HFFc6 (cell line): Measurements from ENCODE around the gene KEL. TPM values are rescaled to one million over a fixed set of nuclear protein-coding genes. Genes with fewer than 3 reads are reported as not detected.

ENCODE experiments used
- DNase-seq: peaks from one replicate; pipeline ENCODE4 v3.0.0-alpha.2; 2018
- H3K27ac Mint-ChIP-seq: 2 replicates; pipeline ENCODE4 v1.8.0; 2020; ENCODE audit warnings: mild to moderate bottlenecking, mixed read lengths
- H3K27me3 Mint-ChIP-seq: 2 replicates; pipeline ENCODE4 v1.8.0; 2021; ENCODE audit warnings: mild to moderate bottlenecking, moderate library complexity, mixed read lengths; ENCODE audit not compliant: insufficient read depth
- H3K36me3 Mint-ChIP-seq: 2 replicates; pipeline ENCODE4 v1.8.0; 2021; ENCODE audit warnings: low read depth, mixed read lengths
- H3K4me1 Mint-ChIP-seq: 2 replicates; pipeline ENCODE4 v1.8.0; 2020; ENCODE audit warnings: low read depth, mixed read lengths
- H3K4me3 Mint-ChIP-seq: 2 replicates; pipeline ENCODE4 v1.8.0; 2020; ENCODE audit warnings: mild to moderate bottlenecking, moderate library complexity, mixed read lengths
- H3K9me3 Mint-ChIP-seq: 2 replicates; pipeline ENCODE4 v1.8.0; 2020; ENCODE audit warnings: mild to moderate bottlenecking, mixed read lengths
- total RNA-seq, 6 experiments: library from RNA; stranded (reverse); fragmentation: NEBNext Ultra II Directional; extraction: Animal tissue kit (Norgen Biotek cat#: 25700); gene quantifications; 2 replicates in 1 of 6; 3 replicates in 5 of 6; pipeline ENCODE4 v1.2.3, GENCODE V29; 2021
- TF ChIP-seq, protein P1 (sequence below): fragments of 200-600 bp; sonication (generic); IDR thresholded peaks from 2 replicates; pipeline ENCODE4 v1.5.0; 2021; ENCODE audit warnings: antibody characterized with exemption, mild to moderate bottlenecking

KEL gene
- total RNA-seq, 6 experiments from 2014 or later = not detected

DNA sequence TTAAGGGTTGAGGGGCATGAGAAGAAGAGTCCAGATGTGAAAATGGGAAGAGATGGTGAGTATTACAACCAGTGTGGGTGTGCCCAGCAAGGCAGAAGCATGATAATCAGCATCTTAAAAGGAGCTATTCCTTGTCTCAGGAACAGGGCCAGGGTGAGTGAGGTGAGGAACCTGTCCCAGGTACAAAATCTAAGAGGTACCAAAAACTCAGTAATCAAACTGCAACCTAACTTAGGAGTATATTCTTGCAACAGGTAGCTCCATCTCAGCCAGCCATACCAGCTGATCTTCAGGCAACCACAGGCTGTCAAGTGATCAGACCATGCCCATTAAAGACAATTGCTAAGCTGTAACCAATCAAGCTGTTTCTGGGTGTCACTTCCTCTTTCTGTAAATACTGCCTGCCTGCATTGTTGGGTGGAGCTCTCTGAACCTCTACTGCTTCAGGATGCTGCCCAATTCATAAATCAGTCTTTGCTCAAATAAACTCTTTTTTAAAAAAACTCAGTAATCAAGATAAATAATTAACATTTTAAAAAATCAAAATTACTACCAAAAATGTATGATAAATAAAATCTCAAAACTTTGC is 7.4 kb downstream of the KEL start:
- TF ChIP-seq, protein P1, sequence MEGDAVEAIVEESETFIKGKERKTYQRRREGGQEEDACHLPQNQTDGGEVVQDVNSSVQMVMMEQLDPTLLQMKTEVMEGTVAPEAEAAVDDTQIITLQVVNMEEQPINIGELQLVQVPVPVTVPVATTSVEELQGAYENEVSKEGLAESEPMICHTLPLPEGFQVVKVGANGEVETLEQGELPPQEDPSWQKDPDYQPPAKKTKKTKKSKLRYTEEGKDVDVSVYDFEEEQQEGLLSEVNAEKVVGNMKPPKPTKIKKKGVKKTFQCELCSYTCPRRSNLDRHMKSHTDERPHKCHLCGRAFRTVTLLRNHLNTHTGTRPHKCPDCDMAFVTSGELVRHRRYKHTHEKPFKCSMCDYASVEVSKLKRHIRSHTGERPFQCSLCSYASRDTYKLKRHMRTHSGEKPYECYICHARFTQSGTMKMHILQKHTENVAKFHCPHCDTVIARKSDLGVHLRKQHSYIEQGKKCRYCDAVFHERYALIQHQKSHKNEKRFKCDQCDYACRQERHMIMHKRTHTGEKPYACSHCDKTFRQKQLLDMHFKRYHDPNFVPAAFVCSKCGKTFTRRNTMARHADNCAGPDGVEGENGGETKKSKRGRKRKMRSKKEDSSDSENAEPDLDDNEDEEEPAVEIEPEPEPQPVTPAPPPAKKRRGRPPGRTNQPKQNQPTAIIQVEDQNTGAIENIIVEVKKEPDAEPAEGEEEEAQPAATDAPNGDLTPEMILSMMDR = no peak
- no peaks in the 10 kb centered on the region for H3K4me1 Mint-ChIP-seq
- DNase-seq = no peak
- peaks cover 5% of the 10 kb centered on the region; the same call in 1 of the 2 replicates for H3K27me3 Mint-ChIP-seq
- no peak overlapping the region for H3K27ac Mint-ChIP-seq
- no peaks in the 10 kb centered on the region for H3K36me3 Mint-ChIP-seq
- H3K9me3 Mint-ChIP-seq = peaks cover 6% of the 10 kb centered on the region
- H3K4me3 Mint-ChIP-seq = no peak overlapping the region

DNA sequence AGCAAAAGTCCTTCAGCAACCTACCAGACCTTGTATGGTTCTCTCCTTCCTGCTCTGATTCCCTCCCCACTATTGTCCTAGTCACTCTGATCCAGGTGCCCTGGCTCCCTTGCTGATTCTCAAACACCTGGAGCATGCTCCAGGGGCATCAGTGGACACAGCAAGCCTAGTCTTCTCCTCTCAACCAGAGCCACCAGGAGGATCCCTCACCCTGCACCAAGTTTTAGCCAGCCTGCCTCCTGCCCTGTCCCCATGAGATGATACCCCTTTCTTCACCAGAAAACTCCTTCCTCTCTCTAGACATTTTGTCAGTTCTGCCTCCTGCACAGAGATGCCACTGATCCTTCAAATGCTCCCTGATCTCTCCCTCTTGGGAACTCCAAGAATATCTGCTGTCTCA is 11.9 kb downstream of the KEL start:
- H3K36me3 Mint-ChIP-seq = no peaks in the 10 kb centered on the region
- H3K9me3 Mint-ChIP-seq = peaks cover 5% of the 10 kb centered on the region
- no peak overlapping the region for H3K27ac Mint-ChIP-seq
- TF ChIP-seq, protein P1 = no peak
- H3K4me3 Mint-ChIP-seq = no peak overlapping the region
- H3K27me3 Mint-ChIP-seq = peaks cover 8% of the 10 kb centered on the region; the same call in 1 of the 2 replicates
- no peak for DNase-seq
- no peaks in the 10 kb centered on the region for H3K4me1 Mint-ChIP-seq

DNA sequence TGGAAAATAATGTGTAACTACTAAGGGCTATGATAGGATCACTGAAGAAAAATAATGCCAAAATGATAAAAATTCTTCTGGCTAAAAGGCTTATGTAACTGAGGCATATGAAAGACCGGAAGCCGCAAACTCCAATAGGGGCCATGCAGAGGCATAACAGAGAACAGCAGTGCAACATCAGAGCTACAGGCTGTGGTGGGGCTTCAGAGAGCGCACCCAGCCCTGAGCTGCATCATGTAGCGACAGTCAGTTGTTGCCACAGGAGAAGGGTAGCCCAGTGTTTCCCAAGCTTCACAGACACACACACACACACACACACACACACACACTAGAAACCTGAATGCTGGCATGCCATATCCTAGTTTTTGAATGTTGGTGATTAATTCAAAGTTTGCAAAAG is 13.6 kb downstream of the KEL start:
- no peak overlapping the region for H3K4me3 Mint-ChIP-seq
- H3K9me3 Mint-ChIP-seq = peaks cover 5% of the 10 kb centered on the region
- H3K27ac Mint-ChIP-seq = no peak overlapping the region
- DNase-seq = no peak
- H3K36me3 Mint-ChIP-seq = no peaks in the 10 kb centered on the region
- no peaks in the 10 kb centered on the region for H3K4me1 Mint-ChIP-seq
- TF ChIP-seq, protein P1 = no peak
- peaks cover 11% of the 10 kb centered on the region; the same call in 1 of the 2 replicates for H3K27me3 Mint-ChIP-seq

DNA sequence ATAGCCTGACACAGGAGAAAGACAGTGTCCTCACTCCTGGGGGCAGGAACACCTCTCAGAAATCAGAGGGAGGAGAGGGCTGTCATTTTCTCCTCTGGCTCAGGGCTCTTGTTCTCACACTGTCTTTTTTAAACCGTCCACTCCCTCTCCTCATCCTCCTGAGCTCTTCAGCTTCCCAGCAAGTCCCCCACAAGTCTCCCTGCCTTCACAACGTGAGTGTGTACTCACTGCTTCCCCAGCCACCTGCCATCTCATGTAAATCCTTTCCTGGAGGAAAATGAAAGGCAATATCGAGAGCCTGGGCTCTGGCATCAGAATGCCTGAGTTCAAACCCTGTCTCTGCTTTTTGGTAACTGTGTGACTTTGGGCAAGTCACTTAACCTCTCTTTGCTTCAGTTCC is 17.2 kb downstream of the KEL start:
- H3K4me1 Mint-ChIP-seq = no peaks in the 10 kb centered on the region
- H3K27ac Mint-ChIP-seq = no peak overlapping the region
- DNase-seq = no peak
- H3K9me3 Mint-ChIP-seq = peaks cover 5% of the 10 kb centered on the region
- H3K4me3 Mint-ChIP-seq = no peak overlapping the region
- no peaks in the 10 kb centered on the region for H3K36me3 Mint-ChIP-seq
- H3K27me3 Mint-ChIP-seq = peaks cover 11% of the 10 kb centered on the region; the same call in 1 of the 2 replicates
- TF ChIP-seq, protein P1 = no peak

DNA sequence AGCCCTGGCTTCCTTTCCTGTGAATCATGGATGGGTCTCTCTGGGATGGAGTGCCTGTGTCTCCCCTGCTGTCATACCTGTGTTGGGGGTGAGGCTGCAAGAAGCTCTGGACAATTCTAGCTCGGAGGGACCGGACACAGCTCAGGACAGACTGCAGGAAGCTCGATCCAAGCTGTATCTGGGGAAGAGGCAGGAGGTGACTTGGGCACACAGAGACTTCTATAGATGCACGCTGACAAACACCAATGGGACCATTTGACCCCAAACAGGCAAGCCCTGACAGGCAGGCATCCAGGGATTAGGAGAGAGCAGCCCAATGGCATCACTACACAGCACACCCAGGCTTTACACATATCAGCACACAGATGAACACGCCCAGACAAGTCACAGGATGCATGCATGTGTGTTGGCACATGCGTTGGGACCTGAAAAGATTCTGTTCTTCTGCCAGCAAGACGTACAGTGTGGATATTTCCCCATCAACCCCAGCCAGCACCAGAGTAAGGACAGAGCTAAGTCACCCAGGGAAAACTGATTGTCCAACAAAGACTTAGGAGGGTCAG is 18.4 kb downstream of the KEL start:
- no peak for DNase-seq
- peaks cover 11% of the 10 kb centered on the region; the same call in 1 of the 2 replicates for H3K27me3 Mint-ChIP-seq
- TF ChIP-seq, protein P1 = no peak
- no peaks in the 10 kb centered on the region for H3K4me1 Mint-ChIP-seq
- H3K36me3 Mint-ChIP-seq = no peaks in the 10 kb centered on the region
- peaks cover 5% of the 10 kb centered on the region for H3K9me3 Mint-ChIP-seq
- no peak overlapping the region for H3K4me3 Mint-ChIP-seq
- H3K27ac Mint-ChIP-seq = no peak overlapping the region
